Esophagus muscularis mucosa (tissue), 4 donors: ENCODE measurements around the gene MYO15B.

Experiments
- EP300 ChIP-seq: sonication (generic); formaldehyde crosslinking; IDR thresholded peaks from one replicate; pipeline ENCODE4 v1.6.1; 2017; ENCODE audit warnings: antibody characterized with exemption
- POLR2A ChIP-seq: fragments of 450-650 bp; IDR thresholded peaks from one replicate; pipeline ENCODE4 v1.6.1; 2017; ENCODE audit warnings: antibody characterized with exemption, moderate library complexity, mild to moderate bottlenecking, low read depth
- POLR2AphosphoS5 ChIP-seq, 2 donors: sonication (generic); formaldehyde crosslinking; IDR thresholded peaks; one replicate each; pipeline ENCODE4 v1.6.1; 2017; ENCODE audit warnings: antibody characterized with exemption in 2 of 2
- TF ChIP-seq, protein P1 (sequence below), 3 experiments: fragments of 200-600 bp in 2 of 3; fragments of 450-650 bp in 1 of 3; sonication (generic) in 2 of 3; IDR thresholded peaks; one replicate each; pipeline ENCODE4 v1.5.1; 2017 to 2019; ENCODE audit warnings: antibody characterized with exemption in 3 of 3, mild to moderate bottlenecking in 2 of 3, moderate library complexity in 1 of 3

DNA sequence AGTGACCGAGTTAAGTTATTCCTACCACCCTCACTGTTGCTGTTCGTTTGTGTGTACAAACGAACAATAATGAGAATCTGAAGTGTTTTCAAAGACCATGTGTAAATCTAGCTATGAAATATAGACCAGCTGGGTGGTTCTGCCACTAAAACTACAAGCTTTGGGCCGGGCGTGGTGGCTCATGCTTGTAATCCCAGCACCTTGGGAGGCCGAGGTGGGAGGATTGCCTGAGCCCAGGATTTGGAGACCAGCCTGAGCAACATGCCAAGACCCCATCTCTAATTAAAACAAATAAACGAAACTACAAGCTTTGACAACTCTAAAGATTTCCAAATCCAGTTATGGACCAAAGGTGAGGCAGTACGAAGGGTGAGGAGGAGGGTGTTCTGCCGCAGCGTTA lies 78.4 kb downstream of the MYO15B start:
- TF ChIP-seq EP300: no peak
- TF ChIP-seq POLR2A: no peak
- TF ChIP-seq, protein P1, sequence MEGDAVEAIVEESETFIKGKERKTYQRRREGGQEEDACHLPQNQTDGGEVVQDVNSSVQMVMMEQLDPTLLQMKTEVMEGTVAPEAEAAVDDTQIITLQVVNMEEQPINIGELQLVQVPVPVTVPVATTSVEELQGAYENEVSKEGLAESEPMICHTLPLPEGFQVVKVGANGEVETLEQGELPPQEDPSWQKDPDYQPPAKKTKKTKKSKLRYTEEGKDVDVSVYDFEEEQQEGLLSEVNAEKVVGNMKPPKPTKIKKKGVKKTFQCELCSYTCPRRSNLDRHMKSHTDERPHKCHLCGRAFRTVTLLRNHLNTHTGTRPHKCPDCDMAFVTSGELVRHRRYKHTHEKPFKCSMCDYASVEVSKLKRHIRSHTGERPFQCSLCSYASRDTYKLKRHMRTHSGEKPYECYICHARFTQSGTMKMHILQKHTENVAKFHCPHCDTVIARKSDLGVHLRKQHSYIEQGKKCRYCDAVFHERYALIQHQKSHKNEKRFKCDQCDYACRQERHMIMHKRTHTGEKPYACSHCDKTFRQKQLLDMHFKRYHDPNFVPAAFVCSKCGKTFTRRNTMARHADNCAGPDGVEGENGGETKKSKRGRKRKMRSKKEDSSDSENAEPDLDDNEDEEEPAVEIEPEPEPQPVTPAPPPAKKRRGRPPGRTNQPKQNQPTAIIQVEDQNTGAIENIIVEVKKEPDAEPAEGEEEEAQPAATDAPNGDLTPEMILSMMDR (IDR thresholded peaks at IDR 0.05): no peak
- TF ChIP-seq POLR2AphosphoS5 (IDR thresholded peaks at IDR 0.05): no peak
